DMS153 treated with DMSO at 0.1 percent for 48 hours (cell line): ENCODE data around the gene MCTP1.

Source experiments
- DNase-seq: peaks from one replicate; lab custom pipeline; 2025; ENCODE audit not compliant: unreplicated experiment; lab: John Stamatoyannopoulos, UW

Gene MCTP1

GRCh38 chr5:94778299-94778698 lies 506.6 kb downstream of the MCTP1 start:
- peak; percentile 6 for DNase-seq

GRCh38 chr5:94777056-94777880 lies 507.6 kb downstream of the MCTP1 start:
- peak; percentile 53 for DNase-seq

DNA sequence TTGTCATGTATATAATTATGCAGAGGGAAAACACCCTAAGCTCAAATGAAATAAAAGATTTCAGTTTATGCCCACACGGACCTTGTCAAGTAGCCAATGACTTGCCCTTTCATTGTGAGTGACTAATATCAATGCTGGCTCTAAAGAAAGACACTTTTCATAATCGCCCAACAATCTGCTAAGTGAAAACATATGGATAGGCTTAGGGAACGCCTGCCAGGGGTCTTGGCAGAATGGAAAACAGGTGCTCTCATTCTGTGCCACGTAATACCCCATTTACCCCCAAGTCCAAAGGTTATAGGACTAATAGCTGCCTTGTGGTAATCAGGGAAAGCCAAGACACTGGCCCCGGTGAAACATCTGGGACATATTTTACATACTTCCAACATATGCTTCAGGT lies 508.7 kb downstream of the MCTP1 start:
- no peak for DNase-seq

DNA sequence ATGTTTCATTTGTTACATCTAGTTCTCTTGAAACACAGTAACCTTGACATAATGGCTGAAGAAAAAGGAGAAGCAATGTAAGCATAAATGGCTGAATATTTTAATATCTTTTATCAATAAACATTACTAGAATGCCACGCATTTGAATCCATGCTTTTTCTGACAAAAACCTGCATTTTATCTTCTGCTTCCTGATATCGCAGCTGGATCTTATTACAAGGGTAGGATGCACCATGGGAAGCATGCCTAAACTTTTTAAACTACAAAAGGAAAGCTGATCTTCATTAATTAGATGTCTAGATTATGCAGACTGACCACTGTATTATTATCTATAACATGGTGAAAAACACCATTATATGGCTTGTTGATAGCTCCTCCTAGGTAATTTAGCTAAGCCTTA lies 509.8 kb downstream of the MCTP1 start:
- DNase-seq = no peak

DNA sequence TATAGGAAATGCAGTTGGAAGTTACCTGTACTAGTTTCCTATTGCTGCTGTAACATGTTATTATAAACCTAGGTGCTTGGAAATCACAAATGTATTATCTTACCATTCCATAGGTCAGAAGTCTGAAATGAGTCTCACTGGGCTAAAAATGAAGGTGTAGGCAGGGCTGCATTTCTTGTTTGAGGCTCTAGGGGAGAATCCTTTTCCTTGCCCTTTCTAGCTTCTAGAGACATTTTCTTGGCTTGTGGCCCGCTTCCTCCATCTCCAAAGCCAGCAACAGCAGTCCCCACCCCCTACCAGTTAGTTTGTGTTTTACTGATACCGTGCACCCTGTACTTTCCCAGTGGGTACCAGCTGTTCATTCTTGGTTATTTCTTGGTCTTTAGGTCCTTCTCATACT lies 513.2 kb downstream of the MCTP1 start:
- DNase-seq = no peak

DNA sequence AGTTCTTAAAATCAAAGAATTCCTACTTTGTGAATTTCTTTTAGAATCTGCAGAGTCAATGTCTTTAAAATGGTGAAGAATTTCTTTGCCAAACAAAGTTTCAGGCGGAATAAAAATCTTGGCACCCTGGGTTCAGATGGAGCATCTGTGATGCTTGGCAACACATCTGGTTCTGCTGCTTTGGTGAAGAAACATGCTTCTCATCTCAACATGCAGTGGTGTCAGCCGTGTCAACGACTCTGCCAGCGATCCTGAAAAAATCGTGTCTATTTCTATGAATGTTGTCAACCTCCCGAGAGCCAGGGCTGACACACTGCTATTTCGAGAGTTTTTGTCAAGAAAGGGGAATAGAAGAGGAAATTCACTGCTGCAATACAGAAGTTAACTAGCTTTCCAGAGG lies 514.9 kb downstream of the MCTP1 start:
- DNase-seq = no peak

GRCh38 chr5:94761786-94762185 lies 523.1 kb downstream of the MCTP1 start:
- DNase-seq = no peak

- DNase-seq = no peak
Measured at GRCh38 chr5:94761055-94761454, 523.8 kb downstream of the MCTP1 start.

GRCh38 chr5:94759961-94760360 lies 524.9 kb downstream of the MCTP1 start:
- DNase-seq = no peak

GRCh38 chr5:94759022-94759421 lies 525.9 kb downstream of the MCTP1 start:
- no peak for DNase-seq

- no peak for DNase-seq
Measured at GRCh38 chr5:94754824-94755223, 530.1 kb downstream of the MCTP1 start.

GRCh38 chr5:94751460-94751859 lies 533.4 kb downstream of the MCTP1 start:
- no peak for DNase-seq

DNA sequence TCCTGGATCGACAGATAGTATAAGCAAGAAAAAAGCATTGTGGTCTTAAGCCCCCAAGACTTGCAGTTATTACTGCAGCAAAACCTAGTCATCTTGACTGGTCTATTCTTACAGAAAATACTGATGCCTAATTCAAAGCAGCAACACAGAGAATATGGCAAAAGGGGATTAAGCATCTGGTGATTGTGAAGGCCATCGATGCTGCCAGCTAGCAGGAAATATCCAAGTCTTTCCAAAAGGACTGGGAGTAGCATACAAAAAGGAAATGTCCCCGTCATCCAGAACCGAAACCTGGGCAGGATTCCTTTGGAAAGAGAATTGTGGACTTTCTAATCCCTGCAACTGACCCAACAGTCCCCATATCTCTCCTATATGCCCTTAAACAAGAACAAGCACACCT lies 534.2 kb downstream of the MCTP1 start:
- no peak for DNase-seq

- no peak for DNase-seq
Measured at GRCh38 chr5:94749042-94749441, 535.9 kb downstream of the MCTP1 start.

GRCh38 chr5:94748212-94748611 lies 536.7 kb downstream of the MCTP1 start:
- DNase-seq = no peak

- no peak for DNase-seq
Measured at GRCh38 chr5:94747371-94747770, 537.5 kb downstream of the MCTP1 start.

- no peak for DNase-seq
Measured at GRCh38 chr5:94746731-94747124, 538.2 kb downstream of the MCTP1 start.

DNA sequence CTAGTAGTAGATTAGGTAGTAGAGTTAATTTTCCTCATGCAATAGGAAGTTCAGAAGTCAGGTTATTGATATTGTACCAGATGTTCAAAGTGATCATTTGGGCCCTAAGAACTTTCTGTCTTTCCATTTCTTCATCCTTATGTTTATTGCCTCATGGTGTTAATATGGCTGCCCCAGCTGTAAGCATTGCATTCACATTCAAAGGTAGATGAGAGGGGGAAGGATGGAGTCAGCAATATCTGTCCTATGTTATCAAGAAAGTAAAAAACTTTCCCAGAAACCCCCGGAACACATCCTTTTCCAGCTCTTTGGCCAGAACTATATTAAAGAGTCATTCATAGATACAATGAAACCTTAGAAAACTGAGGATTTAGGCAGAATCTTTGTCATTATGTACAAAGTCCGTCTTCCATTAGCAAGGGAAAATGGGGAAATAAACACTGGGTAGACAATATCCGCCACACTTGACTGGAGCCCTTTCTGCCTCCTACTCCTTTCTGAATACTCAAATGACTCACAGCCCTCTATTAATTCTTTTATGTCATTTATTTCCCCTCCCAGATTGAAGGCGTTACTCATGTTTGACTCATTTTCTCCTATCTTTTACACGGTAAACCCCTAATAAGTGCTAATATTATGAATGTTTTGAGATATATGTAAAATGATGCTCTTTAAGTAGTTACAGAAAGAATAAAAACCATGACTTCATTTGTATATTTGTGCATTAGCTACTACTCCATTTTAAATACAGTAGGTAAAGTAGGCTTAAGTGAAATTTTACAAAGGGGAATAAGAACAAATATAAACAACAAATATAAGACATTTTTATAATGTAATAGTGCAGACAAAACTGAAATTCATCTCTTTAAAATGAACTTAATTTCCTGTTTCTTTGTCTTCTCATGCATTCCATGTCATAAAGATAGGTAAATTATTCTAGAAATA lies 538.8 kb downstream of the MCTP1 start:
- DNase-seq = no peak

- DNase-seq = no peak
Measured at GRCh38 chr5:94744906-94745305, 540.0 kb downstream of the MCTP1 start.

DNA sequence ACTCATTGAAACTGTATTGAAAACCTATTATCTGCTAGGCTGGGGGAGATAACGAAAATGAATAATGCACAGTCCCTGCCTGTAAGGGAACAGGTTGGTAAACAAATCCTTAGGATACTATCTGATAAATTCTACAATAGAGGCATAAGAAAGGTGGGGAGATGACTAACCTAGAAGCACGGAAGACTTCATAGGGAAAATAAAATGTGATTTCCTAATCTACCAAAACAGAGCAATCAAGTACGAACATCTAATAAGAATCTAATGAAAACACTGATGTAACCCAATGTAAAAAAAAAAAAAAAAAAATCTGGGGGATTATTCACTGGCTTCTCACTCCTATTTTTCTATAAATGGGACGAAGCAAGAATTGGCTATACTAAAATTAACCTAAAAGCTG lies 542.0 kb downstream of the MCTP1 start:
- no peak for DNase-seq

- no peak for DNase-seq
Measured at GRCh38 chr5:94740286-94740685, 544.6 kb downstream of the MCTP1 start.

- DNase-seq = no peak
Measured at GRCh38 chr5:94736498-94736897, 548.4 kb downstream of the MCTP1 start.
